Natural killer cell treated with Interleukin-12 subunit alpha and Interleukin-12 subunit beta and Interleukin-15 and Interleukin-18, amount 100 ng/mL, for 72 hours (primary cell): ENCODE results near the gene SYCP1. TPM values are rescaled to one million over a fixed set of nuclear protein-coding genes. Genes with fewer than 3 reads are reported as not detected.
"Not testable (repeated sequence)": the region's sequence is repeated elsewhere in the genome, so short reads cannot be mapped to it uniquely, and the experiment has no call there.

ENCODE experiments used
- ATAC-seq, 2 donors: fragments of 150-1000 bp; cut with Tn5 transposase in 1 of 2; sonication (Bioruptor Pico), chemical (Tn5 transposase) in 1 of 2; 2 replicates each; pipeline ENCODE4 v1.10.0; 2021
- DNase-seq: peaks from one replicate; pipeline ENCODE4 v3.0.0; 2022; ENCODE audit warnings: low spot score
- H3K27ac Mint-ChIP-seq, 2 donors: 1 replicate in 1 of 2; 2 replicates in 1 of 2; pipeline ENCODE4 v1.8.0; 2022; ENCODE audit warnings: mixed read lengths in 2 of 2, mild to moderate bottlenecking in 1 of 2, moderate library complexity in 1 of 2
- H3K27me3 Mint-ChIP-seq, 2 donors: 1 replicate in 1 of 2; 2 replicates in 1 of 2; pipeline ENCODE4 v1.8.0; 2022; ENCODE audit warnings: mixed read lengths in 2 of 2
- H3K36me3 Mint-ChIP-seq: one replicate; pipeline ENCODE4 v1.8.0; 2022; ENCODE audit warnings: mixed read lengths
- H3K4me1 Mint-ChIP-seq, 2 donors: 1 replicate in 1 of 2; 2 replicates in 1 of 2; pipeline ENCODE4 v1.8.0; 2022; ENCODE audit warnings: low read depth in 2 of 2, mixed read lengths in 2 of 2, mild to moderate bottlenecking in 1 of 2
- H3K4me3 Mint-ChIP-seq: one replicate; pipeline ENCODE4 v1.8.0; 2022; ENCODE audit warnings: mixed read lengths
- H3K9me3 Mint-ChIP-seq: 2 replicates; pipeline ENCODE4 v1.8.0; 2022; ENCODE audit warnings: mixed read lengths
- total RNA-seq, 2 donors: library from RNA; stranded (reverse); gene quantifications; one replicate each; pipeline ENCODE4 v1.2.3, GENCODE V29; 2022

SYCP1 gene
- total RNA-seq, 2 donors from 2014 or later: not detected

- no peak for ATAC-seq
- peaks cover 5% of the 10 kb centered on the region for H3K36me3 Mint-ChIP-seq
- H3K4me1 Mint-ChIP-seq: no peaks in the 10 kb centered on the region
These were observed 151.5 kb downstream of the SYCP1 start for GRCh38 chr1:115006191-115006590.

DNA sequence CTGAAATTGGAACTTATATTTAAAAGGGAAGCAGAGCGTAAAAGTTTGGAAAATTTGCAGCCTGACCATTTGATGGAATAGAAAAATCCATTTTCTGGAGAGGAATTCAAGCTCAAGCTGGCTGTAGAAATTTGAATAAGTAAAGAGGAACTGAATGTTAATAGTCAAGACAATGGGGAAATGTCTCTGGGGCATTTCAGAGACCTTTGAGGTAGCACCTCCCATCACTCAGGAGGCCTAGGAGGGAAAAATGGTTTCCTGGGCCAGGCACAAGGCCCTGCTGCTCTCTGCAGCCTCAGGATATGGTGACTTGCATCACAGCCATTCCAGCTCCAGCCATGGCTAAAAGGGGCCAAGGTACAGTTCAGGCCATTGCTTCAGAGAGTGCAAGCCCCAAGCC, 157.3 kb downstream of the SYCP1 start:
- Mint-ChIP-seq H3K4me1 (no peaks in the 10 kb centered on the region), H3K36me3 (no peaks in the 10 kb centered on the region), H3K27ac (no peak overlapping the region), H3K9me3 (no peaks in the 10 kb centered on the region), H3K27me3 (peaks cover 6 to 9% of the 10 kb centered on the region in 2 donors), H3K4me3 (no peak overlapping the region)
- no peak for DNase-seq
- ATAC-seq: no peak

More at GRCh38 chr1:115006191-115006590, 151.5 kb downstream of the SYCP1 start:
- H3K4me3 Mint-ChIP-seq: no peak overlapping the region
- no peak overlapping the region for H3K27ac Mint-ChIP-seq
- H3K9me3 Mint-ChIP-seq: no peaks in the 10 kb centered on the region
- peaks cover 17 to 32% of the 10 kb centered on the region in 2 donors for H3K27me3 Mint-ChIP-seq
- DNase-seq: no peak

- Mint-ChIP-seq H3K9me3 (no peaks in the 10 kb centered on the region), H3K27ac (no peak overlapping the region), H3K27me3 (peaks cover 8 to 11% of the 10 kb centered on the region in 2 donors), H3K36me3 (no peaks in the 10 kb centered on the region), H3K4me3 (no peak overlapping the region), H3K4me1 (no peaks in the 10 kb centered on the region)
- DNase-seq: no peak
- no peak for ATAC-seq
These were observed 157.8 kb downstream of the SYCP1 start for GRCh38 chr1:115012434-115012833.

GRCh38 chr1:115013792-115014191, 159.1 kb downstream of the SYCP1 start:
- DNase-seq: no peak
- peaks cover 11 to 13% of the 10 kb centered on the region in 2 donors for H3K27me3 Mint-ChIP-seq
- H3K9me3 Mint-ChIP-seq: no peaks in the 10 kb centered on the region
- no peak for ATAC-seq
- no peaks in the 10 kb centered on the region for H3K4me1 Mint-ChIP-seq
- no peaks in the 10 kb centered on the region for H3K36me3 Mint-ChIP-seq
- H3K27ac Mint-ChIP-seq: no peak overlapping the region
- no peak overlapping the region for H3K4me3 Mint-ChIP-seq

GRCh38 chr1:115019549-115019948, 164.9 kb downstream of the SYCP1 start:
- not testable (repeated sequence) for H3K4me3 Mint-ChIP-seq, H3K36me3 Mint-ChIP-seq, H3K27ac Mint-ChIP-seq, DNase-seq, H3K9me3 Mint-ChIP-seq, ATAC-seq, H3K4me1 Mint-ChIP-seq
- peaks cover 20 to 37% of the 10 kb centered on the region in 2 donors for H3K27me3 Mint-ChIP-seq

DNA sequence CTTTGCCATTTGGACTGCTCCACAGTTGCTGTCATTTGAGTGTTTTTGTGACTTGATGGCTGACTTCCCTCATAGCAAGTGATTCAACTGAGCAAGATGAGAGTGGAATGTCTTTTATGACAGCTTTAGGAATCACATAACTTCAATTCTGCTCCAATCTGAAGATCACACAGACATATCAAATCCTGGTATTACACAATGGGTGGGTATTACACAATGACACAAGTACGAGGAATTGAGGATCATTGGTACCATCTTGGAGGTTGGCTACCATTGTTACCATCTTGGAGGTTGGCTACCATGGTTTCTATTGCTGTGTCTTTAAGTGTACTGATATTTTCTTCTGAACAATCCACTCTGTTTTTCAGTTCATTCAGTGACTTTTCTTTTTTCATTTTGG, 166.5 kb downstream of the SYCP1 start:
- H3K4me3 Mint-ChIP-seq: no peak overlapping the region
- H3K36me3 Mint-ChIP-seq: no peaks in the 10 kb centered on the region
- H3K4me1 Mint-ChIP-seq: no peaks in the 10 kb centered on the region
- ATAC-seq (no peak), DNase-seq (no peak)
- H3K27ac Mint-ChIP-seq: no peak overlapping the region
- peaks cover 20 to 37% of the 10 kb centered on the region in 2 donors for H3K27me3 Mint-ChIP-seq
- no peaks in the 10 kb centered on the region for H3K9me3 Mint-ChIP-seq

- no peaks in the 10 kb centered on the region for H3K4me1 Mint-ChIP-seq
- DNase-seq: no peak
- no peak overlapping the region for H3K27ac Mint-ChIP-seq
- H3K4me3 Mint-ChIP-seq: no peak overlapping the region
- ATAC-seq: no peak
- no peaks in the 10 kb centered on the region for H3K9me3 Mint-ChIP-seq
- no peaks in the 10 kb centered on the region for H3K36me3 Mint-ChIP-seq
- H3K27me3 Mint-ChIP-seq: peaks cover 20 to 28% of the 10 kb centered on the region in 2 donors
These were observed 168.9 kb downstream of the SYCP1 start for GRCh38 chr1:115023593-115023992.

- Mint-ChIP-seq H3K4me1 (no peaks in the 10 kb centered on the region), H3K9me3 (no peaks in the 10 kb centered on the region), H3K27me3 (peaks cover 0 to 4% of the 10 kb centered on the region in 2 donors), H3K4me3 (no peak within 1 kb of the TSS), H3K36me3 (no peaks in the 10 kb centered on the region), H3K27ac (no peak within 1 kb of the TSS)
- ATAC-seq (no peak), DNase-seq (no peak)
These were observed 174.9 kb downstream of the SYCP1 start, which contains the start of gene TSHB for GRCh38 chr1:115029526-115029925. TSHB (plus strand) TSS chr1:115029826; CDS start chr1:115033363, 3,537 bp downstream.

DNA sequence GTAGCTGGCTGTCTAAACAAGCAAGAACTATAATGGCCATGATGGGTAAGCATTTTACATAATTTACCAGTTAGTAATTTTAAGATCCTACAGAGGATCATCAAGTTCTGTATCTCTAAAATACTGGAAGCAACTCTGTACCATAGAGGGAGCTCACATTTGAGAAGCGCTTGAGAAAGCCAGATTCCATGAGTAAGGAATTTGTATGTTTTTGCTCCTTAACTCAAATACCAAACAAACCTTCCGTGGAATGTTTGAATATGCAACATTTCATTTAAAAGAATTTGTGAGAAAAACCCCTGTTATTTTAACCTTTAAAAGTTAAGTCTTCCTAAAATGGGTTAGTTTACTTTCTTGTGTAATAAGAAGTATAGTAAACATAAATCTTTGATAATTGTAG, 176.9 kb downstream of the SYCP1 start:
- H3K27ac Mint-ChIP-seq: no peak overlapping the region
- H3K4me3 Mint-ChIP-seq: no peak overlapping the region
- no peaks in the 10 kb centered on the region for H3K4me1 Mint-ChIP-seq
- peaks cover 0 to 4% of the 10 kb centered on the region in 2 donors for H3K27me3 Mint-ChIP-seq
- ATAC-seq (no peak), DNase-seq (no peak)
- H3K36me3 Mint-ChIP-seq: no peaks in the 10 kb centered on the region
- no peaks in the 10 kb centered on the region for H3K9me3 Mint-ChIP-seq

DNA sequence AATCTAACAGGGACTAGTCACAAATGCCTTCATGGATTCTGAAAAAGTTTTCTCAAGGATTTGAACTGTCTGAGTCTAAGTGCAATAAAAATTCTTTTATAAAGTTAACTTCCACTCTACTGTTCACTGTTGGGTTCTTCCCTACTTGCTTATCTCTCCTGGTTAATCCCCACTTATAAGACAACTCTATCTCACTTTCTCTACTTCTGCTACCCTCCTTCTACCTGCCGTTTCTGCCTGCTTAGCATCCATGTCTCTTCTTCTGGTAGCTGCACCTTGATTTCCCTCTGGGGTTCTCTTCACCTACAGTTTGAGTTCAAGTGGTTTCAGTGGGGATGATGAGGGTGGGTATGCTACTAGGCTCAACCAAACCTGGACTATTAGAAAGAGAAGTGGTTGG, 181.0 kb downstream of the SYCP1 start:
- no peak for ATAC-seq
- DNase-seq: no peak
- H3K4me3 Mint-ChIP-seq: no peak overlapping the region
- no peaks in the 10 kb centered on the region for H3K27me3 Mint-ChIP-seq
- no peaks in the 10 kb centered on the region for H3K36me3 Mint-ChIP-seq
- no peaks in the 10 kb centered on the region for H3K9me3 Mint-ChIP-seq
- H3K4me1 Mint-ChIP-seq: no peaks in the 10 kb centered on the region
- H3K27ac Mint-ChIP-seq: no peak overlapping the region

GRCh38 chr1:115036814-115037507, 182.3 kb downstream of the SYCP1 start:
- peaks cover 1% of the 10 kb centered on the region for H3K36me3 Mint-ChIP-seq
- H3K9me3 Mint-ChIP-seq: no peaks in the 10 kb centered on the region
- DNase-seq: no peak
- no peak overlapping the region for H3K4me3 Mint-ChIP-seq
- no peak for ATAC-seq
- H3K27me3 Mint-ChIP-seq: no peaks in the 10 kb centered on the region
- H3K27ac Mint-ChIP-seq: no peak overlapping the region
- no peaks in the 10 kb centered on the region for H3K4me1 Mint-ChIP-seq

DNA sequence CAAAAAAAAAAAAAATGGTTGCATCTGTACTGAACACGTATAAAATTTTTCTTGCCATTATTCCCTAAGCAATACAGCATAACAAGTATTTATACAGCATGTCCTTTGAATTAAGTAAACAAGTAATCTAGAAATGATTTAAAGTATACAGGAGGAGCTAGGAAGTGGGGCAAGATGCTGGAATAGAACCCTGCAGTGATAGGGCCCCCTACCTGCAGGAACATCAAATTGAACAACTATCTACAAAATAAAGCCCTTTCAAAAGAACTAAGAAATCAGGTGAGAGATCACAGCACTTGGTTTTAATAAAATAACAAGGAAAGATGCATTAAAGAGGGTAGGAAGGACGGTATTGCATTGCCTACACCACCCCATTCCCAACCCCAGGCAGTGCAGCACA, 185.8 kb downstream of the SYCP1 start:
- DNase-seq (no peak), ATAC-seq (no peak)
- Mint-ChIP-seq H3K27ac (no peak overlapping the region), H3K27me3 (no peaks in the 10 kb centered on the region), H3K36me3 (peaks cover 16% of the 10 kb centered on the region), H3K9me3 (no peaks in the 10 kb centered on the region), H3K4me3 (no peak overlapping the region), H3K4me1 (no peaks in the 10 kb centered on the region)

- H3K9me3 Mint-ChIP-seq: no peaks in the 10 kb centered on the region
- ATAC-seq (no peak), DNase-seq (no peak)
- H3K27ac Mint-ChIP-seq: no peak overlapping the region
- no peaks in the 10 kb centered on the region for H3K4me1 Mint-ChIP-seq
- peaks cover 21% of the 10 kb centered on the region for H3K36me3 Mint-ChIP-seq
- no peaks in the 10 kb centered on the region for H3K27me3 Mint-ChIP-seq
- H3K4me3 Mint-ChIP-seq: no peak overlapping the region
These were observed 187.0 kb downstream of the SYCP1 start for GRCh38 chr1:115041654-115042053.
